HCT116 (cell line): Measurements from ENCODE around the gene ASMTL. TPM values are rescaled to one million over a fixed set of nuclear protein-coding genes. Genes with fewer than 3 reads are reported as not detected.
A peak's percentile ranks its signal among the peaks of the same experiment; 100 is the strongest.

Source experiments
- ATAC-seq: fragments of 200-7000 bp; cut with Tn5 transposase; 2 replicates; pipeline ENCODE4 v1.9.1; 2020; ENCODE audit warnings: mild to moderate bottlenecking, moderate library complexity
- BruUV-seq: library from RNA; stranded (reverse); fragments of 400-500 nt; replicated peaks from 2 replicates; lab custom pipeline; 2021; lab: Mats Ljungman, UMichigan
- CTCF ChIA-PET: fragments of 300-600 bp; sonication (Branson Sonifier 250); formaldehyde crosslinking; loops from one replicate; lab custom pipeline; 2021; ENCODE audit warnings: antibody characterized with exemption; lab: Charles Lee
- POLR2A ChIA-PET: fragments of 300-600, 350-600 bp; sonication (Branson Sonifier 250); formaldehyde crosslinking; loops from one replicate; lab custom pipeline; 2021; ENCODE audit warnings: antibody characterized with exemption; lab: Charles Lee
- RAD21 ChIA-PET, 2 experiments: fragments of 300-600 bp; sonication (Branson Sonifier 250); formaldehyde crosslinking; loops; one replicate each; lab custom pipeline; 2023; ENCODE audit warnings: low total read pairs in 2 of 2; ENCODE audit not compliant: uncharacterized antibody in 2 of 2, unreplicated experiment in 2 of 2, low non-redundant PET in 1 of 2; lab: Charles Lee
- DNase-seq: peaks from one replicate; pipeline ENCODE4 v3.0.0-alpha.2; 2010; ENCODE audit warnings: low read depth, low spot score
- H2AFZ ChIP-seq: fragments of 200-600 bp; shearing (Covaris generic), sonication (generic); 2 replicates; pipeline ENCODE4 v1.6.1; 2017; ENCODE audit warnings: low read depth, mixed run types, mixed read lengths, antibody characterized with exemption, low read length; ENCODE audit not compliant: poor library complexity, severe bottlenecking
- H3K27ac ChIP-seq: 2 replicates; pipeline ENCODE4 v1.5.1; 2012; ENCODE audit warnings: low read depth, low read length
- H3K27me3 ChIP-seq: fragments of 200-600 bp; sonication (generic); 2 replicates; pipeline ENCODE4 v1.6.1; 2016; ENCODE audit warnings: mixed run types, low read length, mixed read lengths; ENCODE audit not compliant: insufficient read depth
- H3K36me3 ChIP-seq, 2 experiments: fragments of 200-500 bp in 1 of 2; fragments of 200-600 bp in 1 of 2; sonication (Bioruptor generic) in 1 of 2; sonication (generic) in 1 of 2; 2 replicates each; pipeline versions ENCODE4 v1.5.1 to v1.6.1; 2014 to 2016; ENCODE audit warnings: low read length in 2 of 2, inconsistent platforms in 1 of 2, mixed read lengths in 1 of 2, mixed run types in 1 of 2; ENCODE audit not compliant: insufficient read depth in 2 of 2, control insufficient read depth in 1 of 2
- H3K4me1 ChIP-seq, 2 experiments: fragments of 200-600 bp in 1 of 2; sonication (generic) in 1 of 2; 2 replicates each; pipeline versions ENCODE4 v1.5.1 to v1.6.1; 2012 to 2017; ENCODE audit warnings: low read length in 2 of 2, inconsistent platforms in 1 of 2, mild to moderate bottlenecking in 1 of 2, mixed read lengths in 1 of 2, mixed run types in 1 of 2, moderate library complexity in 1 of 2; ENCODE audit not compliant: insufficient read depth in 2 of 2, control insufficient read depth in 1 of 2
- H3K4me2 ChIP-seq: fragments of 200-600 bp; sonication (generic); 2 replicates; pipeline ENCODE4 v1.6.1; 2017; ENCODE audit warnings: mixed run types, low read length, mixed read lengths
- H3K4me3 ChIP-seq, 2 experiments: fragments of 200-600 bp in 1 of 2; sonication (generic) in 1 of 2; replicated peaks in 1 of 2; 2 replicates each; pipeline ENCODE4 v1.5.1; 2011 to 2016; ENCODE audit warnings: low read length in 2 of 2, control low read depth in 1 of 2, low read depth in 1 of 2, mild to moderate bottlenecking in 1 of 2, mixed read lengths in 1 of 2, mixed run types in 1 of 2
- H3K79me2 ChIP-seq: fragments of 200-600 bp; sonication (generic); 2 replicates; pipeline ENCODE4 v1.6.1; 2017; ENCODE audit warnings: mild to moderate bottlenecking, mixed run types, low read length, moderate library complexity, mixed read lengths; ENCODE audit not compliant: insufficient read depth
- H3K9ac ChIP-seq: fragments of 200-600 bp; sonication (generic); 2 replicates; pipeline ENCODE4 v1.6.1; 2016; ENCODE audit warnings: low read length, mixed read lengths
- H3K9me2 ChIP-seq: fragments of 200-600 bp; sonication (generic), shearing (Covaris generic); 2 replicates; pipeline ENCODE4 v1.6.1; 2017; ENCODE audit warnings: mixed run types, mild to moderate bottlenecking, moderate library complexity; ENCODE audit not compliant: insufficient read depth
- H3K9me3 ChIP-seq, 2 experiments: fragments of 200-500 bp in 1 of 2; fragments of 200-600 bp in 1 of 2; sonication (Bioruptor generic) in 1 of 2; sonication (generic) in 1 of 2; 2 replicates each; pipeline ENCODE4 v1.6.1; 2014 to 2017; ENCODE audit warnings: low read length in 2 of 2, mixed read lengths in 2 of 2, inconsistent platforms in 1 of 2, low read depth in 1 of 2, mild to moderate bottlenecking in 1 of 2, mixed run types in 1 of 2, moderate library complexity in 1 of 2; ENCODE audit not compliant: control insufficient read depth in 1 of 2, insufficient read depth in 1 of 2
- H4K20me1 ChIP-seq: fragments of 200-600 bp; sonication (generic), shearing (Covaris generic); 2 replicates; pipeline ENCODE4 v1.6.1; 2017; ENCODE audit warnings: mixed run types, mild to moderate bottlenecking, moderate library complexity; ENCODE audit not compliant: insufficient read depth
- CEBPB ChIP-seq: IDR thresholded peaks from 2 replicates; pipeline ENCODE4 v1.6.1; 2012; ENCODE audit warnings: low read depth
- JUND ChIP-seq: IDR thresholded peaks from 2 replicates; pipeline ENCODE4 v1.6.1; 2012
- POLR2AphosphoS5 ChIP-seq: IDR thresholded peaks from 2 replicates; pipeline ENCODE4 v1.6.1; 2011; ENCODE audit warnings: mild to moderate bottlenecking, low read depth, low read length, moderate library complexity
- SIN3A ChIP-seq: IDR thresholded peaks from 2 replicates; pipeline ENCODE4 v1.6.1; 2012; ENCODE audit warnings: low read depth
- TCF7L2 ChIP-seq: IDR thresholded peaks from 2 replicates; pipeline ENCODE4 v1.7.0; 2011; ENCODE audit warnings: borderline replicate concordance, inconsistent platforms; ENCODE audit not compliant: insufficient read depth, insufficient read length; ENCODE audit errors: extremely low read depth
- YY1 ChIP-seq: IDR thresholded peaks from 2 replicates; pipeline ENCODE4 v1.6.1; 2011; ENCODE audit warnings: low read length, low read depth, moderate library complexity, mild to moderate bottlenecking; ENCODE audit not compliant: insufficient replicate concordance; ENCODE audit errors: extremely low read depth
- ZFX ChIP-seq: fragments of 450-650 bp; IDR thresholded peaks from 2 replicates; pipeline ENCODE4 v1.6.1; 2017
- intact Hi-C: fragments of 100-400 bp; cut with micrococcal nuclease; formaldehyde crosslinking; loops from 2 replicates; pipeline ENCODE4 v1.10.0; 2022
- total RNA-seq: library from RNA; stranded (reverse); gene quantifications from one replicate; pipeline ENCODE4 v1.2.1, GENCODE V29; 2021; ENCODE audit not compliant: unreplicated experiment
- TF ChIP-seq, protein P1 (sequence below): IDR thresholded peaks from 2 replicates; pipeline ENCODE4 v1.6.1; 2012

The ASMTL gene
- total RNA-seq, 1 experiment from 2014 or later = 59.6 TPM

- Histone ChIP-seq H3K27me3 (no peaks in the 10 kb centered on the region), H4K20me1 (peaks cover 4% of the 10 kb centered on the region; the same call in 1 of the 2 replicates), H3K9ac (peak overlapping the region; percentile 76), H3K79me2 (peaks cover 43% of the 10 kb centered on the region), H3K27ac (peak overlapping the region; percentile 98), H3K4me3 (peak overlapping the region; percentile 62 to 64), H2AFZ (no peak overlapping the region), H3K4me1 (peaks cover 10 to 17% of the 10 kb centered on the region in 2 experiments; a peak in 3 of 4 replicates), H3K4me2 (peak overlapping the region; percentile 80), H3K9me2 (no peaks in the 10 kb centered on the region), H3K9me3 (no peaks in the 10 kb centered on the region), H3K36me3 (peaks cover under 1 to 22% of the 10 kb centered on the region in 2 experiments; a peak in 2 of 4 replicates)
- POLR2A ChIA-PET = no interaction called here
- ATAC-seq = no peak
- no TSS peak for BruUV-seq
- CTCF ChIA-PET = no interaction called here
- intact Hi-C loops = loop anchor here (2.0 kb wide), 1 partner anchor 147 kb away; no protein-coding TSS in a partner anchor
- no peak for DNase-seq
- no peak for TF ChIP-seq SIN3A
- TF ChIP-seq, all 23 proteins: peak for 0
- RAD21 ChIA-PET = no interaction called here
These were observed 58.7 kb downstream of the ASMTL start for GRCh38 chrX:1393871-1394615.

GRCh38 chrX:1392376-1393068 is 60.2 kb downstream of the ASMTL start:
- POLR2A ChIA-PET = no interaction called here
- Histone ChIP-seq H3K9ac (peak overlapping the region; percentile 94), H3K9me2 (no peaks in the 10 kb centered on the region), H2AFZ (no peak overlapping the region), H3K4me2 (peak overlapping the region; percentile 80), H3K79me2 (peaks cover 59% of the 10 kb centered on the region), H3K9me3 (no peaks in the 10 kb centered on the region), H4K20me1 (peaks cover 4% of the 10 kb centered on the region; the same call in 1 of the 2 replicates), H3K4me1 (peaks cover 10 to 17% of the 10 kb centered on the region in 2 experiments; a peak in 3 of 4 replicates), H3K27ac (peak overlapping the region; percentile 98), H3K4me3 (peak overlapping the region; percentile 62 to 95), H3K27me3 (no peaks in the 10 kb centered on the region), H3K36me3 (peaks cover 8 to 35% of the 10 kb centered on the region in 2 experiments)
- CTCF ChIA-PET = no interaction called here
- ATAC-seq (peak; percentile 52), DNase-seq (no peak)
- intact Hi-C loops = loop anchor here (2.0 kb wide), 1 partner anchor 146 kb away; no protein-coding TSS in a partner anchor
- RAD21 ChIA-PET = no interaction called here
- no TSS peak for BruUV-seq
- TF ChIP-seq, protein P1, sequence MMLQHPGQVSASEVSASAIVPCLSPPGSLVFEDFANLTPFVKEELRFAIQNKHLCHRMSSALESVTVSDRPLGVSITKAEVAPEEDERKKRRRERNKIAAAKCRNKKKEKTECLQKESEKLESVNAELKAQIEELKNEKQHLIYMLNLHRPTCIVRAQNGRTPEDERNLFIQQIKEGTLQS = no peak
- no peak for TF ChIP-seq CEBPB
- no peak for TF ChIP-seq JUND
- TF ChIP-seq YY1 = no peak
- peak; percentile 24 for TF ChIP-seq TCF7L2
- peak; percentile 54 for TF ChIP-seq POLR2AphosphoS5
- peak; percentile 33 for TF ChIP-seq ZFX
